CD4-positive, alpha-beta T cell treated with Interferon gamma for 1 hour (primary cell): ENCODE measurements around the gene CDHR3.
"Not testable (repeated sequence)": the region's sequence is repeated elsewhere in the genome, so short reads cannot be mapped to it uniquely, and the experiment has no call there.

Experiments
- DNase-seq: peaks from one replicate; pipeline ENCODE4 v3.0.0-alpha.2; 2020

CDHR3 gene

GRCh38 chr7:105963038-105963667 is at the start of gene CDHR3:
Gene CDHR3 (plus strand): TSS chr7:105963264. CDS start chr7:105963319, 55 bp downstream.
- no peak for DNase-seq

- no peak for DNase-seq
Observed at GRCh38 chr7:105913947-105914346, 49.1 kb upstream of the CDHR3 start.

- no peak for DNase-seq
Observed at GRCh38 chr7:105916603-105917002, 46.5 kb upstream of the CDHR3 start.

GRCh38 chr7:105917659-105918058 is 45.4 kb upstream of the CDHR3 start:
- DNase-seq: no peak

GRCh38 chr7:105920766-105921165 is 42.3 kb upstream of the CDHR3 start:
- no peak for DNase-seq

GRCh38 chr7:105924945-105925344 is 38.1 kb upstream of the CDHR3 start:
- no peak for DNase-seq

- DNase-seq: no peak
Observed at GRCh38 chr7:105926131-105926530, 36.9 kb upstream of the CDHR3 start.

GRCh38 chr7:105931179-105931578 is 31.9 kb upstream of the CDHR3 start:
- DNase-seq: no peak

- DNase-seq: no peak
Observed at GRCh38 chr7:105932835-105933477, 30.1 kb upstream of the CDHR3 start.

GRCh38 chr7:105934572-105935185 is 28.4 kb upstream of the CDHR3 start:
- no peak for DNase-seq

- DNase-seq: no peak
Observed at GRCh38 chr7:105935250-105935649, 27.8 kb upstream of the CDHR3 start.

GRCh38 chr7:105937411-105937810 is 25.7 kb upstream of the CDHR3 start:
- DNase-seq: no peak

GRCh38 chr7:105940109-105940508 is 23.0 kb upstream of the CDHR3 start:
- DNase-seq: no peak

- DNase-seq: no peak
Observed at GRCh38 chr7:105941596-105941995, 21.5 kb upstream of the CDHR3 start.

GRCh38 chr7:105943486-105943885 is 19.6 kb upstream of the CDHR3 start:
- DNase-seq: no peak

- no peak for DNase-seq
Observed at GRCh38 chr7:105945848-105946247, 17.2 kb upstream of the CDHR3 start.

- DNase-seq: no peak
Observed at GRCh38 chr7:105951597-105951996, 11.5 kb upstream of the CDHR3 start.

- no peak for DNase-seq
Observed at GRCh38 chr7:105952917-105953595, 10.0 kb upstream of the CDHR3 start.

- no peak for DNase-seq
Observed at GRCh38 chr7:105954711-105955110, 8.4 kb upstream of the CDHR3 start.

- DNase-seq: not testable (repeated sequence)
Observed at GRCh38 chr7:105955651-105956466, 7.2 kb upstream of the CDHR3 start.

GRCh38 chr7:105958012-105958411 is 5.1 kb upstream of the CDHR3 start:
- no peak for DNase-seq

- DNase-seq: no peak
Observed at GRCh38 chr7:105962353-105962752, 711 bp upstream of the CDHR3 start.

GRCh38 chr7:105971845-105972244 is 8.8 kb downstream of the CDHR3 start:
- DNase-seq: no peak
